OCI-LY7 (cell line): ENCODE measurements around the gene DZIP1. TPM values are rescaled to one million over a fixed set of nuclear protein-coding genes. Genes with fewer than 3 reads are reported as not detected.
A peak's percentile ranks its signal among the peaks of the same experiment; 100 is the strongest.
"Not testable (repeated sequence)": the region's sequence is repeated elsewhere in the genome, so short reads cannot be mapped to it uniquely, and the experiment has no call there.

Source experiments
- BruUV-seq: library from RNA; stranded (reverse); fragments of 400-500 nt; replicated peaks from 2 replicates; lab custom pipeline; 2021; lab: Mats Ljungman, UMichigan
- CTCF ChIA-PET: fragments of 300-600 bp; sonication (Branson Sonifier 250); formaldehyde crosslinking; loops from one replicate; lab custom pipeline; 2022; ENCODE audit warnings: antibody characterized with exemption; ENCODE audit not compliant: unreplicated experiment; lab: Charles Lee
- POLR2A ChIA-PET: fragments of 300-600 bp; sonication (Branson Sonifier 250); formaldehyde crosslinking; loops from one replicate; lab custom pipeline; 2022; ENCODE audit warnings: antibody characterized with exemption; lab: Charles Lee
- DNase-seq: peaks from one replicate; pipeline ENCODE4 v3.0.0-alpha.2; 2015; ENCODE audit warnings: low spot score
- H2AFZ ChIP-seq: fragments of 200-600 bp; sonication (generic), shearing (Covaris generic); 2 replicates; pipeline ENCODE4 v1.6.1; 2014; ENCODE audit warnings: mild to moderate bottlenecking, antibody characterized with exemption, low read length, moderate library complexity
- H3K27ac ChIP-seq: fragments of 200-600 bp; sonication (generic); 2 replicates; pipeline ENCODE4 v1.5.1; 2014; ENCODE audit warnings: mixed run types, low read depth, mild to moderate bottlenecking, moderate library complexity, low read length, inconsistent platforms; ENCODE audit not compliant: poor library complexity, severe bottlenecking
- H3K36me3 ChIP-seq: fragments of 200-600 bp; sonication (generic); 2 replicates; pipeline ENCODE4 v1.6.1; 2014; ENCODE audit warnings: mild to moderate bottlenecking, antibody characterized with exemption, low read length, moderate library complexity, mixed read lengths; ENCODE audit not compliant: insufficient read depth
- H3K4me1 ChIP-seq: fragments of 200-600 bp; sonication (generic); 2 replicates; pipeline ENCODE4 v1.5.1; 2014; ENCODE audit warnings: mild to moderate bottlenecking, low read length; ENCODE audit not compliant: insufficient read depth, poor library complexity, severe bottlenecking
- H3K4me2 ChIP-seq: fragments of 200-600 bp; sonication (generic); 2 replicates; pipeline ENCODE4 v1.6.1; 2014; ENCODE audit warnings: mild to moderate bottlenecking, low read length
- H3K4me3 ChIP-seq: fragments of 200-600 bp; sonication (generic); 2 replicates; pipeline ENCODE4 v1.5.1; 2014; ENCODE audit warnings: mild to moderate bottlenecking, low read depth, low read length; ENCODE audit not compliant: poor library complexity, severe bottlenecking
- H3K79me2 ChIP-seq: fragments of 200-600 bp; sonication (generic); 2 replicates; pipeline ENCODE4 v1.6.1; 2016; ENCODE audit warnings: low read depth, mild to moderate bottlenecking, low read length, moderate library complexity, mixed read lengths; ENCODE audit not compliant: insufficient read depth
- H3K9me2 ChIP-seq: fragments of 200-600 bp; sonication (generic); 2 replicates; pipeline ENCODE4 v1.6.1; 2016; ENCODE audit warnings: mild to moderate bottlenecking, low read length, mixed read lengths; ENCODE audit not compliant: insufficient read depth
- H3K9me3 ChIP-seq: fragments of 200-600 bp; sonication (generic); 2 replicates; pipeline ENCODE4 v1.6.1; 2014; ENCODE audit warnings: mild to moderate bottlenecking, mixed run types, low read length, mixed read lengths
- H4K20me1 ChIP-seq: fragments of 200-600 bp; sonication (generic); 2 replicates; pipeline ENCODE4 v1.6.1; 2014; ENCODE audit warnings: mild to moderate bottlenecking, antibody characterized with exemption, low read length, moderate library complexity, mixed read lengths; ENCODE audit not compliant: insufficient read depth
- EZH2phosphoT487 ChIP-seq: fragments of 200-600 bp; sonication (generic); IDR thresholded peaks from 2 replicates; pipeline ENCODE4 v1.6.1; 2018; ENCODE audit warnings: low read depth, borderline replicate concordance, mild to moderate bottlenecking, mixed run types, antibody characterized with exemption, low read length, moderate library complexity, mixed read lengths
- intact Hi-C: fragments of 100-400 bp; cut with micrococcal nuclease; formaldehyde crosslinking; loops from one replicate; pipeline ENCODE4 v1.10.0; 2022; ENCODE audit not compliant: unreplicated experiment
- total RNA-seq, 2 experiments: library from RNA; depleted of rRNA in 1 of 2; stranded (reverse); fragments of >200 nt in 1 of 2; shearing (Covaris generic) in 1 of 2; gene quantifications; 2 replicates each; pipeline ENCODE4 v1.2.3, GENCODE V29; 2014 to 2022
- TF ChIP-seq, protein P1 (sequence below): fragments of 200-600 bp; sonication (generic); conservative IDR thresholded peaks from 2 replicates; pipeline ENCODE4 v1.5.1; 2014; ENCODE audit warnings: mild to moderate bottlenecking, antibody characterized with exemption, low read length, moderate library complexity, mixed read lengths

DZIP1 gene
- total RNA-seq, 2 experiments from 2014 or later = not detected

DNA sequence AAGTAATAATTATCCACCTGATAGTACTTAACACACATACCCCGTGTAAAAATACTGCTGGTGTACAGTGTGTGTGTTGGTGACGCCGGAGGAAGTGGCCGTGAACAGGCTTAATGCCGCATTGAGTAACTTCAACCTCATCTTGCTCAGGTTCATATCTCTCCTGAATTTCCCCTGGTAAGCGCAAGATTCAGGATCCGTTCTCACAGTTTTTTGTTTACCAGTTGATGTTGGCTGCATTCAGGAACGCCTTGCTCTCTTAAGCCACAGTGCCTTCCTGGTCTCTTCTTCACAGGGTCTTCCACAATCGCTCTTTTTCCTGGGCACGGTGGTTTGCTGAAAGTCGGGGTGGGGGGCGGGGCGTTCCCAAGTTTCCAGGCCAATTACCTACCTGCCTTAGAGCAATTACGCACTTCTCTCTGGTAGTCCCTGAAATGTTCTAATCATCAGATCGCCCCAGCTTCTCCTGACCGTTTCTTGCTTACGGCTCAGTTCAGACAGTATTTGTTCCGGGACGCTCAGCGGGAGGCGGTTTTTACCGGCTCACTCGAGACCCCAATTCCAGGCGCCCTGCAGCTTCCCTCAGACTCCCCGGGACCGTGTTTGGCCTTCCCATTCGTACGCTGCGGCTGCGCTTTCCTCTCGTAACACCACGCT lies 31.7 kb upstream of the DZIP1 start:
- H3K27ac ChIP-seq = peak overlapping the region; percentile 40
- H3K9me2 ChIP-seq = no peaks in the 10 kb centered on the region
- peak overlapping the region; percentile 89 for H2AFZ ChIP-seq
- peak overlapping the region; percentile 93 for H3K4me2 ChIP-seq
- H3K79me2 ChIP-seq = peaks cover 15% of the 10 kb centered on the region; the same call in 1 of the 2 replicates
- H3K36me3 ChIP-seq = no peaks in the 10 kb centered on the region; the same call in 1 of the 2 replicates
- BruUV-seq = TSS peak; percentile 77
- H4K20me1 ChIP-seq = no peaks in the 10 kb centered on the region
- peak; percentile 29 for DNase-seq
- no peak for TF ChIP-seq EZH2phosphoT487
- TF ChIP-seq, protein P1, sequence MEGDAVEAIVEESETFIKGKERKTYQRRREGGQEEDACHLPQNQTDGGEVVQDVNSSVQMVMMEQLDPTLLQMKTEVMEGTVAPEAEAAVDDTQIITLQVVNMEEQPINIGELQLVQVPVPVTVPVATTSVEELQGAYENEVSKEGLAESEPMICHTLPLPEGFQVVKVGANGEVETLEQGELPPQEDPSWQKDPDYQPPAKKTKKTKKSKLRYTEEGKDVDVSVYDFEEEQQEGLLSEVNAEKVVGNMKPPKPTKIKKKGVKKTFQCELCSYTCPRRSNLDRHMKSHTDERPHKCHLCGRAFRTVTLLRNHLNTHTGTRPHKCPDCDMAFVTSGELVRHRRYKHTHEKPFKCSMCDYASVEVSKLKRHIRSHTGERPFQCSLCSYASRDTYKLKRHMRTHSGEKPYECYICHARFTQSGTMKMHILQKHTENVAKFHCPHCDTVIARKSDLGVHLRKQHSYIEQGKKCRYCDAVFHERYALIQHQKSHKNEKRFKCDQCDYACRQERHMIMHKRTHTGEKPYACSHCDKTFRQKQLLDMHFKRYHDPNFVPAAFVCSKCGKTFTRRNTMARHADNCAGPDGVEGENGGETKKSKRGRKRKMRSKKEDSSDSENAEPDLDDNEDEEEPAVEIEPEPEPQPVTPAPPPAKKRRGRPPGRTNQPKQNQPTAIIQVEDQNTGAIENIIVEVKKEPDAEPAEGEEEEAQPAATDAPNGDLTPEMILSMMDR = no peak
- H3K9me3 ChIP-seq = no peaks in the 10 kb centered on the region
- H3K4me1 ChIP-seq = peaks cover 23% of the 10 kb centered on the region
- peak overlapping the region; percentile 90 for H3K4me3 ChIP-seq
- ChIA-PET POLR2A (interaction anchor here (0.5 to 0.9 kb wide), 2 partner anchors 17 to 176 kb away, joined by 3 read pairs; no protein-coding TSS in a partner anchor), CTCF (no interaction called here)
- intact Hi-C loops = no loop called here

DNA sequence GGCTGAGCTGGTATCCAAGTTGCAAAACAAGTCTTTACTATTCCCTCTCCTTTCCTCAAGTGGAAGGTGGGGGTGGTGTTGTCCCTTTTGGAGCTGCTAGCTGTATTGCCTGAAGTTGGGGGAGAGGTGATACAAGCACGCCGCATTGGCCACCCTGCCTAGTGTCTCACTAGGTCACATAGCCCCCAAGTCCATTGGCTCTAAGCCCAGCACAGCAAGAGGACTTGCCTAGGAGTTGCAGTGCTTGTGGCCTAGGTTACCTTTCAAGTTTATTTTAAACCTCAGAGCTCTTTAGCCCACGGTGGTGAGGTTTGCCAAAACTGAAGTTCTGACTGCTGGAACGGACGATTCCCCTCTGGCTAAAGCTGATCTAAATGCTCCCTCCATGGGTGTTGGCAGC lies 27.1 kb upstream of the DZIP1 start:
- Histone ChIP-seq H3K4me3 (no peak overlapping the region), H3K9me3 (no peaks in the 10 kb centered on the region), H2AFZ (no peak overlapping the region), H3K36me3 (no peaks in the 10 kb centered on the region; the same call in 1 of the 2 replicates), H3K4me2 (no peak overlapping the region), H3K9me2 (no peaks in the 10 kb centered on the region), H3K27ac (no peak overlapping the region), H3K79me2 (no peaks in the 10 kb centered on the region), H4K20me1 (no peaks in the 10 kb centered on the region), H3K4me1 (peaks cover 6% of the 10 kb centered on the region)
- no TSS peak for BruUV-seq
- ChIA-PET POLR2A (no interaction called here), CTCF (no interaction called here)
- intact Hi-C loops = no loop called here
- TF ChIP-seq, protein P1 = no peak
- TF ChIP-seq EZH2phosphoT487 = no peak
- no peak for DNase-seq

DNA sequence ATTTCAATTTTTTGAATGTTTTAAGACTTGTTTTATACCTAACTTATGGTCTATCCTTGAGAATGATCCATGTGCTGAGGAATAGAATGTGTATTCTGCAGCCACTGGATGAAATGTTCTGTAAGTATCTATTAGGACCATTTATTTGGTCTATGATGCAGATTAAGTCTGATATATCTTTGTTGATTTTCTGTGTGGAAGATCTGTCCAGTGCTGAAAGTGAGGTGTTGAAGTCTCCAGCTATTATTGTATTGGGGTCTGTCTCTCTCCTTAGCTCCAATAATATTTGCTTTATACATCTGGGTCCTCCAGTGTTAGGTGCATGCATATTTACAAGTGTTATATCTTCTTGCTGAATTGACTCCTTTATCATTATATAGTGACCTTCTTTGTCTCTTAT lies 22.7 kb upstream of the DZIP1 start:
- POLR2A ChIA-PET, H4K20me1 ChIP-seq, H3K9me2 ChIP-seq, H2AFZ ChIP-seq, intact Hi-C loops, H3K4me2 ChIP-seq, H3K79me2 ChIP-seq, H3K36me3 ChIP-seq, H3K27ac ChIP-seq, DNase-seq, H3K9me3 ChIP-seq, H3K4me3 ChIP-seq, H3K4me1 ChIP-seq, CTCF ChIA-PET, BruUV-seq: not testable (repeated sequence)
